HepG2 (cell line): ENCODE results near the gene TAPBP. TPM values are rescaled to one million over a fixed set of nuclear protein-coding genes. Genes with fewer than 3 reads are reported as not detected.

Source experiments
- AGO2 ChIP-seq: fragments of 200-400 bp; formaldehyde crosslinking; optimal IDR thresholded peaks from 2 replicates; pipeline ENCODE3; 2017; ENCODE audit warnings: mild to moderate bottlenecking, low read depth, low read length, moderate library complexity
- ATRX ChIP-seq: sonication (generic); formaldehyde crosslinking; IDR thresholded peaks from 2 replicates; pipeline ENCODE4 v1.4.0; 2020; ENCODE audit warnings: missing genetic modification reagents, borderline replicate concordance
- ELF3 ChIP-seq: IDR thresholded peaks from 2 replicates; pipeline ENCODE4 v1.6.1; 2016; ENCODE audit warnings: missing genetic modification reagents, missing compliant biosample characterization
- GTF2F1 ChIP-seq: fragments of 150-350 bp; IDR thresholded peaks from 2 replicates; pipeline ENCODE4 v1.6.1; 2014; ENCODE audit warnings: low read length
- HNRNPK ChIP-seq: fragments of 200-400 bp; formaldehyde crosslinking; IDR thresholded peaks from 2 replicates; pipeline ENCODE4 v1.6.1; 2018; ENCODE audit warnings: low read length, low read depth, moderate library complexity, mild to moderate bottlenecking; ENCODE audit not compliant: poor library complexity, severe bottlenecking
- KLF11 ChIP-seq: IDR thresholded peaks from 2 replicates; pipeline ENCODE4 v1.6.1; 2016; ENCODE audit warnings: missing compliant biosample characterization
- MTF1 ChIP-seq: sonication (generic); formaldehyde crosslinking; IDR thresholded peaks from 2 replicates; pipeline ENCODE4 v1.5.0; 2020; ENCODE audit warnings: missing genetic modification reagents
- NCOA1 ChIP-seq: sonication (generic); formaldehyde crosslinking; IDR thresholded peaks from 2 replicates; pipeline ENCODE4 v1.9.0; 2021; ENCODE audit warnings: missing genetic modification reagents
- SAP130 ChIP-seq: IDR thresholded peaks from 2 replicates; pipeline ENCODE4 v1.6.1; 2016; ENCODE audit warnings: low read depth
- U2AF2 ChIP-seq: fragments of 200-400 bp; formaldehyde crosslinking; IDR thresholded peaks from 2 replicates; pipeline ENCODE4 v1.6.1; 2017; ENCODE audit warnings: low read depth, mild to moderate bottlenecking, low read length
- ZNF101 ChIP-seq: sonication (generic); formaldehyde crosslinking; IDR thresholded peaks from 2 replicates; pipeline ENCODE4 v1.4.0; 2020; ENCODE audit warnings: mild to moderate bottlenecking, low read depth, missing genetic modification reagents, borderline replicate concordance
- ZNF251 ChIP-seq: sonication (generic); formaldehyde crosslinking; IDR thresholded peaks from 2 replicates; pipeline ENCODE4 v1.9.0; 2021; ENCODE audit warnings: mild to moderate bottlenecking, missing genetic modification reagents
- ZNF292 ChIP-seq: sonication (generic); formaldehyde crosslinking; IDR thresholded peaks from 2 replicates; pipeline ENCODE4 v1.8.1; 2022; ENCODE audit warnings: mild to moderate bottlenecking, low read depth, missing genetic modification reagents, borderline replicate concordance
- ZNF33A ChIP-seq: sonication (generic); formaldehyde crosslinking; IDR thresholded peaks from 2 replicates; pipeline ENCODE4 v1.5.1; 2020; ENCODE audit warnings: missing genetic modification reagents, mild to moderate bottlenecking, moderate library complexity, borderline replicate concordance
- ZNF550 ChIP-seq: sonication (generic); formaldehyde crosslinking; IDR thresholded peaks from 2 replicates; pipeline ENCODE4 v1.4.0; 2020; ENCODE audit warnings: mild to moderate bottlenecking, missing genetic modification reagents, borderline replicate concordance
- ZNF577 ChIP-seq: sonication (generic); formaldehyde crosslinking; IDR thresholded peaks from 2 replicates; pipeline ENCODE4 v1.4.0; 2020; ENCODE audit warnings: mild to moderate bottlenecking, low read depth, missing genetic modification reagents, borderline replicate concordance
- ZNF670 ChIP-seq: sonication (generic); formaldehyde crosslinking; IDR thresholded peaks from 2 replicates; pipeline ENCODE4 v1.8.0; 2022; ENCODE audit warnings: mild to moderate bottlenecking, missing genetic modification reagents, borderline replicate concordance
- ZNF841 ChIP-seq: sonication (generic); formaldehyde crosslinking; IDR thresholded peaks from 2 replicates; pipeline ENCODE4 v1.8.1; 2023; ENCODE audit warnings: missing genetic modification reagents, borderline replicate concordance
- polyA plus RNA-seq, 8 experiments: library from polyadenylated mRNA; depleted of rRNA in 3 of 8; stranded (reverse) in 7 of 8; unstranded in 1 of 8; fragments of >200 nt; fragmentation: Illumina TruSeq in 4 of 8; extraction: Trizol in 4 of 8; gene quantifications; 2 replicates each; pipeline versions ENCODE4 v1.2.1 to v1.2.3, GENCODE V29; 2011 to 2016; ENCODE audit warnings: low read depth in 4 of 8, missing spikeins in 1 of 8, mixed read lengths in 1 of 8; ENCODE audit not compliant: insufficient read depth in 1 of 8
- total RNA-seq, 5 experiments: library from RNA; depleted of rRNA; stranded (reverse); fragments of >200 nt; fragmentation: Illumina TruSeq; extraction: Trizol; gene quantifications; 2 replicates each; pipeline ENCODE4 v1.2.3, GENCODE V29; 2016; ENCODE audit warnings: low read depth in 1 of 5
- TF ChIP-seq, protein P1 (sequence below): sonication (generic); formaldehyde crosslinking; IDR thresholded peaks from 2 replicates; pipeline ENCODE4 v1.4.0; 2020; ENCODE audit warnings: missing genetic modification reagents
- TF ChIP-seq, protein P2 (sequence below): sonication (generic); formaldehyde crosslinking; IDR thresholded peaks from 2 replicates; pipeline ENCODE4 v1.4.0; 2020; ENCODE audit warnings: missing genetic modification reagents
- TF ChIP-seq, protein P3 (sequence below): IDR thresholded peaks from 2 replicates; pipeline ENCODE4 v1.6.1; 2016; ENCODE audit warnings: mild to moderate bottlenecking, missing biosample characterization, missing genetic modification reagents
- TF ChIP-seq, protein P4 (sequence below): fragments of 450-650 bp; IDR thresholded peaks from 2 replicates; pipeline ENCODE4 v1.6.1; 2016
- TF ChIP-seq, protein P5 (sequence below): sonication (generic); formaldehyde crosslinking; conservative IDR thresholded peaks from 2 replicates; pipeline ENCODE4 v1.8.0; 2022; ENCODE audit warnings: low read depth, missing genetic modification reagents

The TAPBP gene
- total and polyA plus RNA-seq, 2 of the 13 experiments (the other 11 are each of a cell fraction or from before 2014, with no cell fraction given): 27.4 to 32.3 TPM

DNA sequence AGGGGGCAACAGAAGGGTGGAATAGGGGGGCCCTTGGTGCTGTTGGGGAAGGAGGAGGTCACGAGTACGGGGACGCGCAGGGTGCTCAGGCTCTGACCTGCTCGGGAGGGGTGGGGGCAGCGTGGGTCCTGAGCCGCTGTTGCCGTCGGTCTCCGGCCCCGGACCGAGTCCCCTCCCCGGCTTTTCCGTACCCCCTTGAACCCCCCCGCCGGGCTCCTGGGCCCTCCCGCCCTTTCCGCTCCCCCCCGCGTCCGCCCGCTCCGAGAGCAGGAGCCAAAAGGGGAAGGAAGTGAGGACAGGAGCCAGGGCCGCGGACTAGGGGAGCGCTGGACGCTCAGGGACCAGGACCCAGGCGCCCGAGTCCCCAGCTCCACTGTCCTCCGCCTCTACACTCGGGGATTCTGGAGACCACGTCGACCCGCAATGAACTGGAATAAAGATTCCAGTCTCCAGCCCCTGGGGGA, 15.1 kb downstream of the TAPBP start, which contains the start of gene RGL2 (continued):
- TF ChIP-seq ZNF101 (CRISPR knock-in tag) (no peak), ZNF577 (CRISPR knock-in tag) (no peak), MTF1 (no peak), ATRX (CRISPR knock-in tag) (no peak), KLF11 (CRISPR knock-in tag) (no peak), ZNF251 (CRISPR knock-in tag) (no peak), ZNF841 (CRISPR knock-in tag) (no peak; the same call in 1 of the 2 replicates), AGO2 (no peak), U2AF2 (no peak), ZNF33A (CRISPR knock-in tag) (no peak), SAP130 (no peak), ZNF670 (CRISPR knock-in tag) (no peak), GTF2F1 (no peak), ELF3 (no peak), HNRNPK (no peak), ZNF292 (CRISPR knock-in tag) (no peak), ZNF550 (CRISPR knock-in tag) (0 out of 2 replicates have a peak, but pooled peaks have one; percentile 29), NCOA1 (CRISPR knock-in tag) (no peak)
- TF ChIP-seq, protein P1, sequence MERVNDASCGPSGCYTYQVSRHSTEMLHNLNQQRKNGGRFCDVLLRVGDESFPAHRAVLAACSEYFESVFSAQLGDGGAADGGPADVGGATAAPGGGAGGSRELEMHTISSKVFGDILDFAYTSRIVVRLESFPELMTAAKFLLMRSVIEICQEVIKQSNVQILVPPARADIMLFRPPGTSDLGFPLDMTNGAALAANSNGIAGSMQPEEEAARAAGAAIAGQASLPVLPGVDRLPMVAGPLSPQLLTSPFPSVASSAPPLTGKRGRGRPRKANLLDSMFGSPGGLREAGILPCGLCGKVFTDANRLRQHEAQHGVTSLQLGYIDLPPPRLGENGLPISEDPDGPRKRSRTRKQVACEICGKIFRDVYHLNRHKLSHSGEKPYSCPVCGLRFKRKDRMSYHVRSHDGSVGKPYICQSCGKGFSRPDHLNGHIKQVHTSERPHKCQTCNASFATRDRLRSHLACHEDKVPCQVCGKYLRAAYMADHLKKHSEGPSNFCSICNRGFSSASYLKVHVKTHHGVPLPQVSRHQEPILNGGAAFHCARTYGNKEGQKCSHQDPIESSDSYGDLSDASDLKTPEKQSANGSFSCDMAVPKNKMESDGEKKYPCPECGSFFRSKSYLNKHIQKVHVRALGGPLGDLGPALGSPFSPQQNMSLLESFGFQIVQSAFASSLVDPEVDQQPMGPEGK: peak; percentile 87
- TF ChIP-seq, protein P2, sequence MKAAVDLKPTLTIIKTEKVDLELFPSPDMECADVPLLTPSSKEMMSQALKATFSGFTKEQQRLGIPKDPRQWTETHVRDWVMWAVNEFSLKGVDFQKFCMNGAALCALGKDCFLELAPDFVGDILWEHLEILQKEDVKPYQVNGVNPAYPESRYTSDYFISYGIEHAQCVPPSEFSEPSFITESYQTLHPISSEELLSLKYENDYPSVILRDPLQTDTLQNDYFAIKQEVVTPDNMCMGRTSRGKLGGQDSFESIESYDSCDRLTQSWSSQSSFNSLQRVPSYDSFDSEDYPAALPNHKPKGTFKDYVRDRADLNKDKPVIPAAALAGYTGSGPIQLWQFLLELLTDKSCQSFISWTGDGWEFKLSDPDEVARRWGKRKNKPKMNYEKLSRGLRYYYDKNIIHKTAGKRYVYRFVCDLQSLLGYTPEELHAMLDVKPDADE (CRISPR knock-in tag): 0 out of 2 replicates have a peak, but pooled peaks have one; percentile 9
- TF ChIP-seq, protein P3, sequence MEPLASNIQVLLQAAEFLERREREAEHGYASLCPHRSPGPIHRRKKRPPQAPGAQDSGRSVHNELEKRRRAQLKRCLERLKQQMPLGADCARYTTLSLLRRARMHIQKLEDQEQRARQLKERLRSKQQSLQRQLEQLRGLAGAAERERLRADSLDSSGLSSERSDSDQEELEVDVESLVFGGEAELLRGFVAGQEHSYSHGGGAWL (CRISPR knock-in tag): no peak
- TF ChIP-seq, protein P4, sequence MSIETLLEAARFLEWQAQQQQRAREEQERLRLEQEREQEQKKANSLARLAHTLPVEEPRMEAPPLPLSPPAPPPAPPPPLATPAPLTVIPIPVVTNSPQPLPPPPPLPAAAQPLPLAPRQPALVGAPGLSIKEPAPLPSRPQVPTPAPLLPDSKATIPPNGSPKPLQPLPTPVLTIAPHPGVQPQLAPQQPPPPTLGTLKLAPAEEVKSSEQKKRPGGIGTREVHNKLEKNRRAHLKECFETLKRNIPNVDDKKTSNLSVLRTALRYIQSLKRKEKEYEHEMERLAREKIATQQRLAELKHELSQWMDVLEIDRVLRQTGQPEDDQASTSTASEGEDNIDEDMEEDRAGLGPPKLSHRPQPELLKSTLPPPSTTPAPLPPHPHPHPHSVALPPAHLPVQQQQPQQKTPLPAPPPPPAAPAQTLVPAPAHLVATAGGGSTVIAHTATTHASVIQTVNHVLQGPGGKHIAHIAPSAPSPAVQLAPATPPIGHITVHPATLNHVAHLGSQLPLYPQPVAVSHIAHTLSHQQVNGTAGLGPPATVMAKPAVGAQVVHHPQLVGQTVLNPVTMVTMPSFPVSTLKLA: no peak
- TF ChIP-seq, protein P5, sequence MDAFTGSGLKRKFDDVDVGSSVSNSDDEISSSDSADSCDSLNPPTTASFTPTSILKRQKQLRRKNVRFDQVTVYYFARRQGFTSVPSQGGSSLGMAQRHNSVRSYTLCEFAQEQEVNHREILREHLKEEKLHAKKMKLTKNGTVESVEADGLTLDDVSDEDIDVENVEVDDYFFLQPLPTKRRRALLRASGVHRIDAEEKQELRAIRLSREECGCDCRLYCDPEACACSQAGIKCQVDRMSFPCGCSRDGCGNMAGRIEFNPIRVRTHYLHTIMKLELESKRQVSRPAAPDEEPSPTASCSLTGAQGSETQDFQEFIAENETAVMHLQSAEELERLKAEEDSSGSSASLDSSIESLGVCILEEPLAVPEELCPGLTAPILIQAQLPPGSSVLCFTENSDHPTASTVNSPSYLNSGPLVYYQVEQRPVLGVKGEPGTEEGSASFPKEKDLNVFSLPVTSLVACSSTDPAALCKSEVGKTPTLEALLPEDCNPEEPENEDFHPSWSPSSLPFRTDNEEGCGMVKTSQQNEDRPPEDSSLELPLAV (CRISPR knock-in tag): no peak
